ENCODE results near the gene PPFIBP1. TPM values are rescaled to one million over a fixed set of nuclear protein-coding genes. Genes with fewer than 3 reads are reported as not detected.

PPFIBP1 gene
- total RNA-seq, 4 donors from 2014 or later: 48.6 to 148 (median 74.8) TPM

GRCh38 chr12:27517961-27518665, 5.9 kb upstream of the PPFIBP1 start:
- no peak for DNase-seq (ENCODE audit: low spot score in 2 of 2)
- TF ChIP-seq POLR2AphosphoS5 (IDR thresholded peaks at IDR 0.05): no peak
- TF ChIP-seq CTCF (IDR thresholded peaks at IDR 0.05): no peak
- no peak for TF ChIP-seq POLR2A (IDR thresholded peaks at IDR 0.05)
- TF ChIP-seq EP300 (IDR thresholded peaks at IDR 0.05): no peak
- 74% methylated on average over 7 of the region's 7 CpGs for WGBS
- Histone ChIP-seq H3K36me3 (no peaks in the 10 kb centered on the region), H3K27ac (no peak overlapping the region), H3K4me1 (peaks cover 3% of the 10 kb centered on the region), H3K27me3 (no peaks in the 10 kb centered on the region), H3K9me3 (no peaks in the 10 kb centered on the region), H3K4me3 (no peak overlapping the region)

GRCh38 chr12:27521066-27521465, 2.9 kb upstream of the PPFIBP1 start:
- Histone ChIP-seq H3K27ac (no peak overlapping the region), H3K4me3 (no peak overlapping the region), H3K4me1 (peaks cover 11% of the 10 kb centered on the region), H3K36me3 (no peaks in the 10 kb centered on the region), H3K9me3 (no peaks in the 10 kb centered on the region), H3K27me3 (no peaks in the 10 kb centered on the region)
- no peak for DNase-seq (ENCODE audit: low spot score in 2 of 2)
- 60% methylated on average over 4 of the region's 4 CpGs for WGBS
- TF ChIP-seq POLR2A (IDR thresholded peaks at IDR 0.05) (no peak), POLR2AphosphoS5 (IDR thresholded peaks at IDR 0.05) (no peak), CTCF (IDR thresholded peaks at IDR 0.05) (no peak), EP300 (IDR thresholded peaks at IDR 0.05) (no peak)

- Histone ChIP-seq H3K4me1 (peaks cover 11% of the 10 kb centered on the region), H3K36me3 (no peaks in the 10 kb centered on the region), H3K27me3 (no peaks in the 10 kb centered on the region), H3K9me3 (no peaks in the 10 kb centered on the region), H3K4me3 (no peak overlapping the region), H3K27ac (no peak overlapping the region)
- DNase-seq (ENCODE audit: low spot score in 2 of 2): no peak
- TF ChIP-seq CTCF (IDR thresholded peaks at IDR 0.05) (no peak), EP300 (IDR thresholded peaks at IDR 0.05) (no peak), POLR2A (IDR thresholded peaks at IDR 0.05) (no peak), POLR2AphosphoS5 (IDR thresholded peaks at IDR 0.05) (no peak)
- 95% methylated on average over 4 of the region's 4 CpGs for WGBS
These were observed 2.0 kb upstream of the PPFIBP1 start for GRCh38 chr12:27521981-27522380.

GRCh38 chr12:27523305-27523641, 733 bp upstream of the PPFIBP1 start:
- 0% methylated on average over 6 of the region's 6 CpGs for WGBS
- no peaks in the 10 kb centered on the region for H3K27me3 ChIP-seq
- H3K27ac ChIP-seq: peak overlapping the region; percentile 93
- TF ChIP-seq CTCF (IDR thresholded peaks at IDR 0.05) (no peak), POLR2AphosphoS5 (IDR thresholded peaks at IDR 0.05) (no peak), POLR2A (IDR thresholded peaks at IDR 0.05) (no peak), EP300 (IDR thresholded peaks at IDR 0.05) (no peak)
- no peaks in the 10 kb centered on the region for H3K9me3 ChIP-seq
- H3K36me3 ChIP-seq: no peaks in the 10 kb centered on the region
- no peak for DNase-seq (ENCODE audit: low spot score in 2 of 2)
- H3K4me1 ChIP-seq: peaks cover 17% of the 10 kb centered on the region
- H3K4me3 ChIP-seq: peak overlapping the region; percentile 75

- Histone ChIP-seq H3K27me3 (no peaks in the 10 kb centered on the region), H3K27ac (peak overlapping the region; percentile 93), H3K4me3 (peak overlapping the region; percentile 75), H3K9me3 (no peaks in the 10 kb centered on the region), H3K36me3 (no peaks in the 10 kb centered on the region), H3K4me1 (peaks cover 17% of the 10 kb centered on the region)
- TF ChIP-seq CTCF (IDR thresholded peaks at IDR 0.05) (no peak), EP300 (IDR thresholded peaks at IDR 0.05) (no peak), POLR2AphosphoS5 (IDR thresholded peaks at IDR 0.05) (no peak), POLR2A (IDR thresholded peaks at IDR 0.05) (no peak)
- under 1% methylated on average over 8 of the region's 8 CpGs for WGBS
- DNase-seq (ENCODE audit: low spot score in 2 of 2): no peak
These were observed 459 bp downstream of the PPFIBP1 start for GRCh38 chr12:27524494-27524835.

Measured in suprapubic skin (tissue), 4 donors.